GM19452 (cell line): ENCODE results near the gene EHD4.

ENCODE experiments used
- ATAC-seq: cut with Tn5 transposase; IDR thresholded peaks from one replicate; pipeline ENCODE4 v1.9.1; 2021; ENCODE audit not compliant: unreplicated experiment

The EHD4 gene

GRCh38 chr15:41866263-41866703 lies 106.1 kb downstream of the EHD4 start:
- ATAC-seq: no peak

DNA sequence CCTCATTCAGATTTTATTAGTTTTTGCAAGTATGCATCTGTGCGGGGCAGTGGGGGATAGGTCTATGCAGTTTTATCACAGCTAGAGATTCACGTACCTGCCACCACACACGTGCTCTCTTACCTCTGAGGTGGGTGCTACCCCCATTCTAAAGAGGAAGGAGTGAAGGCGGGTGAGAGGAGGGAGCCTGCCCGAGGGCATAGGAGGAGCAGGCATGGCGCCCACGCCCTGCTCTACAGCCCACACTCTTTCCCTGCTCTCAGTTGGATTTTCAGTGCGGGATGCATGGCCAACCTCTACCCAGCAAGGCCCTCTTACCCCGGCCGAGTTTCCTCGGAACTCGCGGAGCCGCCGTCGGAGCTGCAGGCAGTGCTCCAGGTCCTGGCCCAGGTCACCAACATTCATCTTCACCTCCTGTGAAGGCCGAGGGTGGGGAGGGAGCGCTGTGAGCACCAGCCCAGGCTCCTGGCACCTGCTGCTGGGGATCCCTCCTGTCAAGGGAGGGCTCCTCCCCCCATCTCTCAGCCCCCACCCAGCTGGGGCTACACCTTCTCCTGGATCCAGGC lies 106.8 kb downstream of the EHD4 start:
- no peak for ATAC-seq

DNA sequence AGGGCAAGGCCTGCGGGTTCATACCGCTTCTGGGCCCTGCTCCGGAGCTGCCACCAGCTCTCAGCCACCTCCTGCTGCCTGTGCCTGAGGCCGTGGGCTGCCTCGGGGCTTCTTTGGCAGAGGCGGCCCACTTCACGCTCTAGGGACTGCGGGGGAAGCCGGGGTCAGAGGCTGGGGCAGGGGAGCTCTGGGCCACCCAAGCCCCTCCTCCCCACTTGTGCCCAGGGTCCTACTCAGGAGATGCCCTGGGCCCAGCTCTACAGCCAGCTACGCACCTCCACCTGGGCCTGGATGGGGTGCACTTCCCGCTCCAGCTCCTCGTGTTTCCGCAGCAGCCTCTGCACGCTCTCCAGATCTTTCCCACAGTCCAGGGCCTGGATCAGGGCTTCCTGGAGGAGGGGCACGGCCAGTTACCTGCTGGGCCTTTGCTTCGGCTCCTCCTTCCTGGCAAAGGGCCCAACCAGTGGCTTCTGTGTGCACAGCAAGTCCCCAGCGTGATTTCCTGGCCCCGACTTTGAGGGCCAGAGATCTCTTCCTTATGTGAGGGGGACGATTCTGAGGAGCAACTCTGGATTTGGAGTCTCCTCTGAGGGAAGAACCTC lies 109.7 kb downstream of the EHD4 start:
- no peak for ATAC-seq

DNA sequence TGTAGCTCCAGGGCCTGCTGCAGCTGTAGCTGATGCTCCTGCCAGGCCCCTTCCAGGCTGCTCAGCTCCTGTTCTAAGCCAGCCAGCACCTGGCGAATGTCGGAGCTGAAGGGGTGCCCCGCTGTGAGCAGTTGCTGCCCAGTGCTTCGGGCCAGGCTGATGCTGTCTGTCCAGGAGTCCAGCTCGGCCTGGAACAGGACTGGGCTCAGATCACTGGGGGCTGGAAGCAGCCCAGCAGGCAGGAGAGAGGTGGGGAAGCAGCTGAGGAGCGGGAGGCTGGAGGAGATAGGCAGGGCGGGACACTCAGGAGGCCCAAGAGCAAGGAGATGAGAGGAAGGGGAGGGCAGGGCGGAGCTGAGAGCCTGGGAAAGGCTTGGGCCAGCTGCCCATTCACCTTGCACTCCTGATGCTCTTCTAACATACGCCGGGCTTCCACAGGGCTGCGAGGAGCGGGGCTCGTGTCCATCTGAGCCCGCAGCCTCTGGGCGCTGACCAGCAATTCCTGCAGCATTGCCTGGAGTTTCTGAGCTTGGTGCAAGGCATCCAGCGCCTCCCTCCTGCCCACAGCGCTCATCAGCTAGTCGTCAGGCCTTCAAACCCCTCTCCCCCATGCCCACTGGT lies 110.5 kb downstream of the EHD4 start:
- no peak for ATAC-seq

DNA sequence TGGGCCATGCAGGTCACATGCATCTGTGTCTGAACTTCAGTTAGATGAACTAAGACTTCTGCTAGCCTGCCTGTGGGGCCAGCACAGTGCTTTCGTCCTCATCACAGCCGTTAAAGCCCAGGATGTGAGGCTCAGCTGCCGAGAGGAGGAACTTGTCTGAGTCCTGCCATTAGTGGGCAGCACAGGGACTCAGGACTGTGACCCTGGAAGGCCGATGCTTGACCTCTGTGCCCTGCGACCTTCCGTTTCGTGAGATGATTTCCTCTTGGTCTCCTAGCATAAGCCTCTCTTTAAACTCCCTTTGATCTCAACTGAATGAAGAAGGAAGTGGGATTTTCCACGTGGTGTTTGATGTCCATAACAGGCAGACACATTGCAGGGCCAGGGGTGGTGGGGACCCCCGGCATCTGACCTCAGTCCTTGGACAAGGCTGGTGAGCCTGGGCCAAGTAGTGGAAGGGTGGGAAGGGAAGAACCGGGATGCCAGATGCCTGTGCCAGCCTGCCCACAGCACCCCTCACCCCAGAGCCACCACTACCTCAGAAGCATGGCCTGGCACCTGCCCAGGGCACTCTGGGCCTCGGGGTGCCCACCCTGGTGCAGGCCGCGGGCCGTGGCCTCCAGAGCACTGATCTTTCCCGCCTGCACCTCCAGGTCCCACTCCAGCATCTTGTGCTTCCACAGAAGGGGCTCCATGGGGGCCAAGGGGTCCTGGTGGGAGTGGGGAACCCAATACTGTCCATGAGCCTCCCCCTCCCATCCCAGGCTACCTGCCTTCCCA lies 112.1 kb downstream of the EHD4 start:
- ATAC-seq: no peak

GRCh38 chr15:41858756-41859155 lies 113.6 kb downstream of the EHD4 start:
- no peak for ATAC-seq

- no peak for ATAC-seq
Observed at GRCh38 chr15:41857316-41857715, 115.0 kb downstream of the EHD4 start.

GRCh38 chr15:41856716-41857115 lies 115.6 kb downstream of the EHD4 start:
- no peak for ATAC-seq

- no peak for ATAC-seq
Observed at GRCh38 chr15:41856262-41856661, 116.1 kb downstream of the EHD4 start.

GRCh38 chr15:41855261-41855961 lies 116.9 kb downstream of the EHD4 start:
- no peak for ATAC-seq

DNA sequence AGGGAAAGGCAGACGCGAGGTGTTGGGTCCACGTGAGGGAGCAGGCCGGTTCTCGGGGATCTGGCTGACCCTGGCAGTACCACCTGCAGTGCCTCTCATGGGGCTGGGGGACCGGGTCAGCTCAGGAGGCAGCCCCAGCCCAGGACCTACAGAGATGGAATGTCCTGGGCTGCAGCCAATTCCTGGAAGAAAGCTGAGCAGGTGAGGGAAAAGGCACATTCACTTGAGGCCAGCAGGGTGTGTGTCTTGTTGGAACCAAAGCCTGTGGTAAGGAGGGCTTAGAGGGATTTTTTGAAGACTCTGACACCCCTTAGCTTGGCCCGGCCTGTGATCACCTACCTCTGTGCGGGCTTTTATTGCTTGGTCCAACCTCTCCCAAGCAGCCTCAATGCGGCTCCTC lies 117.9 kb downstream of the EHD4 start:
- ATAC-seq: no peak

GRCh38 chr15:41853831-41854230 lies 118.5 kb downstream of the EHD4 start:
- ATAC-seq: no peak

DNA sequence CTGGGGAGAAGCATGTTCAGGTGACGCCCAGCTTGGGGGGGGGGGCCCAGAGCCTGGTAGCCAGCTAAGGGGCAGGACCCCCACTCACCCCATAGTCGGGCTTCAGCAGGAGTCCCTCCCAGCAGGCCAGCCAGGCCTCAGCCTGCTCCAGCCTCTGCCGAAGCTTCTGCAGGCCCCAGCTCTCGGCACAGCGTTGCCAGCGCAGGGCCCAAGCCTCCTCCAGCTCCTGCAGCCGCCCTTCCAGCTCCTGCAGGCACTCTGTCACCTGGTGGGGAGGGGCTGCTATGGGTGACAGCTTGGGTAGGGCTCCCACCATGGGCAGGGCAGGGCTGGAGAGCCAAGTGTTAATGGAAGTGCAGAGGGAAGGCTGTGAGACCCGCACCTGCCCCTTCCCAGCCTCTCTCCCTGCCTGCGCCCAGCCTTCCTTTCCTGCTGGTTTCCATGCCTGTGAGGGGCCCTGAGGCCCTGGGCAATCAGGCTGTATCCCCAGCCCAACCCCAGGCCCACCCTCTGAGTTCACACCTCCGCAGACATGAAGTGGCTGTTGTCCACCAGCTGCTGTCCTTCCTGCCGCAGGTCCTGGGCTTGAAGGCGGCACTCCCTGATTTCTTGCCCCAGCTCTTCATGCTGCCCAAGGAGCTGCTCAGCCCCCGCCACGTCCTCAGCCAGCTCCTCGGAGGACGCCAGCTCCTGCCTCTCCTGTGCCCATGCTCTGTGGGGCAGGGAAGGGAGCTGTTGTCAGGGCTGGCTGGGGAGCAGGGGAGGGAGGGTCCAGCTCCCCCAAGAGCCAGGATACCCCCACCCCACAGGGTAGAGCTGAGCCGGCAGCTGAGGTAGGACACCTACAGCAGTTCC lies 119.4 kb downstream of the EHD4 start:
- no peak for ATAC-seq

DNA sequence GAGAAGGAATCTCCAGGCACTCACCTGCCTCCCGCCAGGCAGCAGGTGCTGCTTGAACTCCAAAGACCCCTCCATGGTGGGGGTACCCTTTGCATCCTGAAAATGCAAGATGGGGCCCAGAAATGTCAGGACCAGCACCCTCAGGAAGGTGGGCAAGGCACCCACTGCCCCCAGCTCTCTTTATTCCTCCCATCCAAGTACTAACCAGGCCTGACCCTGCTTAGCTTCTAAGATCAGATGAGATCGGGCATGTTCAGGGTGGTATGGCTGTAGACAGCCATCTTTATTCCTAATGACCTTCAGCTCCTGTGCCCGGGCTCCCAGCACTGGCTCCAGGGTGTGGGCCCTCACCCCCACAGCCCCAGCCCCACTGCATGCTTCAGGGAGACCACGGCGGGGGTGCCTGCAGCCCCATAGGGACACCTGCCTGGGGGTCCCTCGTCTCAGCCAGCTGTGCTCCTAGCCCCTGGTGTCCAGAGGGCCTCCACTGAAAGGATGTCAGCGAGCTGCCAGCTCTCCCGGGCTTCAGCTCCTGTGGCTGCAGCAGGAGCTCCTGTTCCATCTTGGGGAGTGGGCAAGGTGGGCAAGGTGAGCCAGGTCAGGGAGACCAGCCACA lies 120.5 kb downstream of the EHD4 start:
- ATAC-seq: no peak

DNA sequence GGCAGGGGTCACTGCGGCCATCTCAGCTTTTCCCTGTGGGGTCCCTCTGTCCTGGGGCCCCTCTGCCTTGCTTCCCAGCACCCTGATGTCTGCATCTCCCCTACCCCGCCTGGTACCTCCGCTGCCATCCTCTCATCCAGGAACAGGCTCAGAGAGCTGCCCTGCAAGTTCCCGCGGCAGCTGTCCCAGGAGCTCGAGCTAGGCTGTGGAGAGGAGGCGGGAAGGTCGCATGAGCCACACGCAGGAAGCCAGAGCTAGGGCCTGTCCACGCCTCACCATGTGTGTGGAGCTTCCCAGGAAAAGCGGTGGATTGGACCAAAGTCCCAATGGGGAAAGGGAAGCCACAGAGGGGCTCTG lies 121.2 kb downstream of the EHD4 start:
- ATAC-seq: no peak

- ATAC-seq: no peak
Observed at GRCh38 chr15:41850482-41851166, 121.7 kb downstream of the EHD4 start.

- no peak for ATAC-seq
Observed at GRCh38 chr15:41849861-41850260, 122.5 kb downstream of the EHD4 start.

- ATAC-seq: no peak
Observed at GRCh38 chr15:41849204-41849603, 123.2 kb downstream of the EHD4 start.

GRCh38 chr15:41848631-41849030 lies 123.7 kb downstream of the EHD4 start:
- ATAC-seq: no peak
